DND-41 (cell line): ENCODE measurements around the gene TMX1.

Experiments
- CTCF ChIP-seq: IDR thresholded peaks from 2 replicates; pipeline ENCODE4 v1.5.1; 2012; ENCODE audit warnings: borderline replicate concordance, low read length, moderate library complexity, mild to moderate bottlenecking; ENCODE audit not compliant: poor library complexity, severe bottlenecking; ENCODE audit errors: extremely low read depth
- EZH2 ChIP-seq: IDR thresholded peaks from 3 replicates; pipeline ENCODE4 v1.6.1; 2012; ENCODE audit warnings: borderline replicate concordance, low read depth, mild to moderate bottlenecking, moderate library complexity, low read length, inconsistent platforms; ENCODE audit not compliant: severe bottlenecking

GRCh38 chr14:51216602-51217001, 23.4 kb upstream of the TMX1 start:
- no peak for TF ChIP-seq CTCF
- TF ChIP-seq EZH2, result no peak
